ENCODE measurements around the gene WBP1L. TPM values are rescaled to one million over a fixed set of nuclear protein-coding genes. Genes with fewer than 3 reads are reported as not detected.
"Not testable (repeated sequence)": the region's sequence is repeated elsewhere in the genome, so short reads cannot be mapped to it uniquely, and the experiment has no call there.

The WBP1L gene
- total RNA-seq, 1 donor from 2014 or later, result 30.7 TPM

DNA sequence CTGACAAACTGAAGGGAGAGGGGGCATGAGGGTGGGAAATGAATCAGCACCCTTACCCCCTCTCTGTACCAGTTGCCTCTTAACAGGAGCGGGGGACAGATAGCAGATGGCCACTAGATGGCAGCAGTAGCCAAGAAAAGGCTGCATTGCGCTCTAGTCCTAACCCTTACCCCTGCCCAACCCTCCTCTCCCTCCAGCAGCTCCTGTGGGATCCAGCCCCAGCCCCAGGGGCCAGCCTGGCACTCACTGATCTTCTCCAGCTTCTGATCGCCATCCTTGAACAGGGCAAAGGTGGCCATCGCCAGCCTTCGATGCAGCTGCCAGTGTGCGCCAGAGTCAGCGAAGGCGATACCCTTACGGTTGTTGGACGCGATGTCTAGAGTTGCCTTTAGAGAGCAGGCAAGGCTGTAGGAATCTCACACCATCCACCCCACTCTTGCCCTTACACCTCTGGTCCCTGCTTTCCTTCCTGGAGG lies 91.3 kb downstream of the WBP1L start:
- TF ChIP-seq CTCF (IDR thresholded peaks at IDR 0.05; ENCODE audit: unreplicated experiment), result peak; percentile 85
- Mint-ChIP-seq H3K9me3 (ENCODE audit: low read depth) (peaks cover 21% of the 10 kb centered on the region), H3K36me3 (ENCODE audit: insufficient read depth) (peaks cover 2% of the 10 kb centered on the region), H3K4me3 (ENCODE audit: low read depth) (no peak overlapping the region), H3K4me1 (ENCODE audit: low read depth) (no peaks in the 10 kb centered on the region), H3K27ac (no peak overlapping the region), H3K27me3 (peaks cover 19% of the 10 kb centered on the region)
- DNase-seq (ENCODE audit: low spot score, unreplicated experiment), result peak; percentile 75

DNA sequence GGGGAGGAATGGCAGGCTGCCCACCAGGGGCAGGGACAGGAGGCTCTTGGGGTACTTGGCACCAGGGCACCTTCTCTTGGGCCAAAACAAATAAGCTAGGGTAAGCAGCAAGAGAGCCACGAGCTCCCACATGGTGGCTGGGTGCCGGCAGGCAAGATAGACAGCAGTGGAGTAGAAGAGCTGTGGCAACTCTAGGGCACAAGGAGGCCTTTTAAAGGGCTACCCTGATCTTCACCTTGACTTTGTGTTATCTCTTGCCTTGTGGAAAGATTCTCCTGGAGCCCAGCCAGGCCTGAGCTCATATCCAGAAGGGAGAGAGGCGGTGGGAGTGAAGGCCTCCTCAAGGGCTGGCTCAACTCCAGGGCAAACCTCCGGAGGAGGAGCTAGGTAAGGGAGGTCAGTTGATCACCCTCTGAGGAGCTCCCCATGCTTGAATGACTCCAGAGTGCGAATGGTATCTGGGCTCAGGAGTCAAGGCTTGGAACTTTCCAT lies 93.5 kb downstream of the WBP1L start, which contains the start of gene CYP17A1:
TSS of gene CYP17A1 (minus strand) at position 184 of the 492 bp plus-strand sequence. CDS start at position 132, 52 bp downstream.
- DNase-seq (ENCODE audit: low spot score, unreplicated experiment), result no peak
- Mint-ChIP-seq H3K4me1 (ENCODE audit: low read depth) (peaks cover 3% of the 10 kb centered on the region), H3K27me3 (peaks cover 16% of the 10 kb centered on the region), H3K9me3 (ENCODE audit: low read depth) (peaks cover 22% of the 10 kb centered on the region), H3K4me3 (ENCODE audit: low read depth) (no peak within 1 kb of the TSS), H3K36me3 (ENCODE audit: insufficient read depth) (peaks cover 2% of the 10 kb centered on the region), H3K27ac (no peak within 1 kb of the TSS)
- TF ChIP-seq CTCF (IDR thresholded peaks at IDR 0.05; ENCODE audit: unreplicated experiment), result no peak

DNA sequence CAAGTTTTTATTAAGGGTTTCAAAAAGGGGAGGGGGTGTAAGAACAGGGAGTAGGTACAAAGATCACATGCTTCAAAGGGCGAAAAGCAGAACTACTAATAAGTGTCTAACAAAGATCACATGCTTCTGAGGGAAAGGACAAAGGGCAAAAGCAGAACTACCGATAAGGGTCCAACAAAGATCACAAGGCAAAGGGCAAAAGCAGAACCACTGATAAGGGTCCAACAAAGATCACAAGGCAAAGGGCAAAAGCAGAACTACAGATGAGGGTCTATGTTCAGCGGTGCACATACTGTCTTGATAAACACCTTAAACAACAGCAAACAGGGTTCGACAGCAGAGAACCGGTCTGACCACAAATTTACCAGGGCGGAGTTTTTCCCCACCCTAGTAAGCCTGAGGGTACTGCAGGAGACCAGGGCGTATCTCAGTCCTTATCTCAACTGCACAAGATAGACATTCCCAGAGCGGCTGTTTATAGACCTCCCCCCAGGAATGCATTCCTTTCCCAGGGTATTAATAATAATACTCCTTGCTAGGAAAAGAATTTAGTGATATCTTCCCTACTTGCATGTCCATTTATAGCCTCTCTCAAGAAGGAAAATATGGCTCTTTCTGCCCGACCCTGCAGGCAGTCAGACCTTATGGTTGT lies 94.7 kb downstream of the WBP1L start:
- not testable (repeated sequence) for H3K4me3 Mint-ChIP-seq (ENCODE audit: low read depth); H3K27ac Mint-ChIP-seq

GRCh38 chr10:102841827-102842345 lies 98.1 kb downstream of the WBP1L start:
- no peak for DNase-seq (ENCODE audit: low spot score, unreplicated experiment)
- Mint-ChIP-seq H3K27me3 (peaks cover 10% of the 10 kb centered on the region), H3K27ac (no peak overlapping the region), H3K9me3 (ENCODE audit: low read depth) (peaks cover 32% of the 10 kb centered on the region), H3K4me1 (ENCODE audit: low read depth) (peaks cover 3% of the 10 kb centered on the region), H3K4me3 (ENCODE audit: low read depth) (no peak overlapping the region), H3K36me3 (ENCODE audit: insufficient read depth) (peaks cover 8% of the 10 kb centered on the region)
- TF ChIP-seq CTCF (IDR thresholded peaks at IDR 0.05; ENCODE audit: unreplicated experiment), result no peak

More for the DNA sequence above, 94.7 kb downstream of the WBP1L start:
- not testable (repeated sequence) for DNase-seq (ENCODE audit: low spot score, unreplicated experiment); H3K36me3 Mint-ChIP-seq (ENCODE audit: insufficient read depth); H3K4me1 Mint-ChIP-seq (ENCODE audit: low read depth)
- Mint-ChIP-seq H3K27me3 (peaks cover 16% of the 10 kb centered on the region), H3K9me3 (ENCODE audit: low read depth) (peaks cover 25% of the 10 kb centered on the region)

GRCh38 chr10:102843139-102843538 lies 99.4 kb downstream of the WBP1L start:
- peaks cover 26% of the 10 kb centered on the region for H3K9me3 Mint-ChIP-seq (ENCODE audit: low read depth)
- not testable (repeated sequence) for H3K36me3 Mint-ChIP-seq (ENCODE audit: insufficient read depth); H3K27me3 Mint-ChIP-seq; H3K27ac Mint-ChIP-seq; H3K4me3 Mint-ChIP-seq (ENCODE audit: low read depth); H3K4me1 Mint-ChIP-seq (ENCODE audit: low read depth); DNase-seq (ENCODE audit: low spot score, unreplicated experiment)

DNA sequence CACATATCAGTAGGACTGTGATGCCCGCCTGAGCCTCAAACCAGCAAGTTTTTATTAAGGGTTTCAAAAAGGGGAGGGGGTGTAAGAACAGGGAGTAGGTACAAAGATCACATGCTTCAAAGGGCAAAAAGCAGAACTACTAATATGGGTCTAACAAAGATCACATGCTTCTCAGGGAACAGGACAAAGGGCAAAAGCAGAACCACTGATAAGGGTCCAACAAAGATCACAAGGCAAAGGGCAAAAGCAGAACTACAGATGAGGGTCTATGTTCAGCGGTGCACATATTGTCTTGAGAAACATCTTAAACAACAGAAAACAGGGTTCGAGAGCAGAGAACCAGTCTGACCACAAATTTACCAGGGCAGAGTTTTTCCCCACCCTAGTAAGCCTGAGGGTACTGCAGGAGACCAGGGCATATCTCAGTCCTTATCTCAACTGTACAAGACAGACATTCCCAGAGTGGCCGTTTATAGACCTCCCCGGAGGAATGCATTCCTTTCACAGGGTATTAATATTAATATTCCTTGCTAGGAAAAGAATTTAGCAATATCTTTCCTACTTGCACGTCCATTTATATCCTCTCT lies 100.5 kb downstream of the WBP1L start:
- not testable (repeated sequence) for H3K27me3 Mint-ChIP-seq; H3K4me3 Mint-ChIP-seq (ENCODE audit: low read depth); DNase-seq (ENCODE audit: low spot score, unreplicated experiment); H3K4me1 Mint-ChIP-seq (ENCODE audit: low read depth); H3K27ac Mint-ChIP-seq; H3K36me3 Mint-ChIP-seq (ENCODE audit: insufficient read depth)
- peaks cover 17% of the 10 kb centered on the region for H3K9me3 Mint-ChIP-seq (ENCODE audit: low read depth)
